Measurements from ENCODE around the gene LDAF1. TPM values are rescaled to one million over a fixed set of nuclear protein-coding genes. Genes with fewer than 3 reads are reported as not detected.
"Not testable (repeated sequence)": the region's sequence is repeated elsewhere in the genome, so short reads cannot be mapped to it uniquely, and the experiment has no call there.

LDAF1 gene
- total RNA-seq, 1 donor from 2014 or later: 46.6 TPM

GRCh38 chr16:21169249-21169981 lies 10.9 kb downstream of the LDAF1 start:
- H3K4me3 Mint-ChIP-seq (ENCODE audit: unreplicated experiment): no peak overlapping the region
- no peak for DNase-seq (ENCODE audit: low spot score)
- H3K36me3 Mint-ChIP-seq (ENCODE audit: low read depth): peaks cover 28% of the 10 kb centered on the region
- H3K9me3 Mint-ChIP-seq (ENCODE audit: low read depth): no peaks in the 10 kb centered on the region
- no peaks in the 10 kb centered on the region for H3K27me3 Mint-ChIP-seq (ENCODE audit: low read depth)
- H3K27ac Mint-ChIP-seq (ENCODE audit: unreplicated experiment): no peak overlapping the region
- no peak for TF ChIP-seq CTCF (IDR thresholded peaks at IDR 0.05)
- peaks cover 12% of the 10 kb centered on the region for H3K4me1 Mint-ChIP-seq (ENCODE audit: low read depth)

DNA sequence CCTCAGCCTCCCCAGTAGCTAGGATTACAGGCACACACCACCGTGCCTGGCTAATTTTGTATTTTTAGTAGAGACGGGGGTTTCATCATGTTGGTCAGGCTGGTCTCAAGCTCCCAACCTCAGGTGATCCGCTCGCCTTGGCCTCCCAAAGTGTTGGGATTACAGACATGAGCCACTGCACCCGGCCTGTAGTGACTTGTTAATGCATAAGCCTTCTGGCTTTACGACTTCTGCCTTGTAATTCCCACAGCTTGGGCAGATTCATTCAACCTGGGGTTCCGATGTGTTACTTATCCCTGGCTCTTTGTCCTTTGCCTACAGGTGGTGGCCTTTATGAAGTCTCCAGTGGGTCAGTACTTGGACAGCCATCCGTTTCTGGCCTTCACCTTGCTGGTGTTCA lies 11.6 kb downstream of the LDAF1 start:
- peaks cover 30% of the 10 kb centered on the region for H3K36me3 Mint-ChIP-seq (ENCODE audit: low read depth)
- H3K9me3 Mint-ChIP-seq (ENCODE audit: low read depth); H3K4me3 Mint-ChIP-seq (ENCODE audit: unreplicated experiment); DNase-seq (ENCODE audit: low spot score); H3K27ac Mint-ChIP-seq (ENCODE audit: unreplicated experiment); H3K27me3 Mint-ChIP-seq (ENCODE audit: low read depth): not testable (repeated sequence)
- peaks cover 12% of the 10 kb centered on the region for H3K4me1 Mint-ChIP-seq (ENCODE audit: low read depth)

DNA sequence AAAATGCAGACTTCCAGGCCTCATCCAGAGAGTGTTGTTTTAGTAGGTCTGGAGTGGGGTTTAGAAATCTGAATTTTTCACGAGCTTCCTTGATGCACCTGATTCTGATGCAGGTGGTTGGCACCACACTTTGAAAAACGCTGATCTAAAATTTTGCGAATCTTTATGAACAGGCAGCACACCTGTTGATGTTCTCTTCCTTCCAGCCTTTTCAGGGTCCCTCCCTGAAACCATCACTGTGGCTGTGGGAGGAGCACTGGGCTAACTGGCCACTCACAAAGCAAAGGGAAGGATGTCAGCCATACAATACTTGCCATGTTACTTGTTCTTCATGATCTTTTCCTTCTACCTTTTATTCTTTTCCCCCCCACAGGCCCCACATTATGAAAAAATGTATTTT lies 14.2 kb downstream of the LDAF1 start:
- DNase-seq (ENCODE audit: low spot score): no peak
- no peaks in the 10 kb centered on the region for H3K9me3 Mint-ChIP-seq (ENCODE audit: low read depth)
- no peak overlapping the region for H3K4me3 Mint-ChIP-seq (ENCODE audit: unreplicated experiment)
- H3K36me3 Mint-ChIP-seq (ENCODE audit: low read depth): peaks cover 29% of the 10 kb centered on the region
- no peak for TF ChIP-seq CTCF (IDR thresholded peaks at IDR 0.05)
- H3K27ac Mint-ChIP-seq (ENCODE audit: unreplicated experiment): no peak overlapping the region
- no peaks in the 10 kb centered on the region for H3K27me3 Mint-ChIP-seq (ENCODE audit: low read depth)
- H3K4me1 Mint-ChIP-seq (ENCODE audit: low read depth): peaks cover 8% of the 10 kb centered on the region

GRCh38 chr16:21175397-21175796 lies 16.9 kb downstream of the LDAF1 start:
- no peaks in the 10 kb centered on the region for H3K9me3 Mint-ChIP-seq (ENCODE audit: low read depth)
- H3K4me3 Mint-ChIP-seq (ENCODE audit: unreplicated experiment): no peak overlapping the region
- H3K27ac Mint-ChIP-seq (ENCODE audit: unreplicated experiment): no peak overlapping the region
- peaks cover 41% of the 10 kb centered on the region for H3K36me3 Mint-ChIP-seq (ENCODE audit: low read depth)
- DNase-seq (ENCODE audit: low spot score): no peak
- no peaks in the 10 kb centered on the region for H3K4me1 Mint-ChIP-seq (ENCODE audit: low read depth)
- TF ChIP-seq CTCF (IDR thresholded peaks at IDR 0.05): no peak
- no peaks in the 10 kb centered on the region for H3K27me3 Mint-ChIP-seq (ENCODE audit: low read depth)

DNA sequence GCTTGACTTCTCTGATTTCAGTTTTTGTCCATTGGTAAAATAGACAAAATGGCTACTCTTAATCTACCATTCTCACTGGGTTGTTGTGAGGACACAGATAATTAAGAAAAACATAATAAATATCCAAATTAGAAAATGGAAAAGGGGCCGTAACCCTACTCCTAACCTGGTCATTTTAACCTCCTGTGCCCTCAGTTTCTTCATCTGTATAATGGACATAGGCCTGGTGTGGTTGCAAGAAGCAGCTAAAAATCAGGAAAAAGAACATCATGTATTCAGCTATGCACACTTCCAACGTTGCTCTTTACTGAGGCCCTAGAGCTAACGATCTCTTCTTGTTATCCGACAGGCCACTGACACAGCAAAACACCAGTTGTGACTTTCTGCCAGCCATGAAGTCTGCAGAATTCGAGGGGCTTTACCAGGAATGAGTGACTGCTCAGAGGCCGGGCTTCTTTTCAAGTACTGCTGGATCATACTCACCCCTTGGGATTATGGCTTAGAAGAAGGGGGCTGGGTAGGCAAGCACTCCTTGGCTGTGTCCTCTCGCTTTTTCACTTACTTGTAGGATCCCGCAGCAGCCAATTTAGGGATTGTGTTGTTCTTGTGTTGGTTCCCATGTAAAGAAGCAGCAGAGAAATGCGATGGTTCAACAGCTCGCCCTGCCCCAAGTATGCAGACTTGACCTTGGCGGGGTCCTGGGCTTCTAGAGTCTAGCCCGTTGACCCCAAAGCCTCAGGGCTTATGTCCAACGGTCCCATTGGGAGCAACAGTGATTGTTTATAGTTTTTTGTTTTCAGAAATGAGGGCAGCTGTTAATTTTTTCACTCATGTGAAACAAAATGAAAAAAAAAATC lies 20.9 kb downstream of the LDAF1 start:
- Mint-ChIP-seq H3K36me3 (ENCODE audit: low read depth) (peaks cover 44% of the 10 kb centered on the region), H3K9me3 (ENCODE audit: low read depth) (no peaks in the 10 kb centered on the region), H3K27me3 (ENCODE audit: low read depth) (no peaks in the 10 kb centered on the region), H3K27ac (ENCODE audit: unreplicated experiment) (no peak overlapping the region), H3K4me3 (ENCODE audit: unreplicated experiment) (no peak overlapping the region), H3K4me1 (ENCODE audit: low read depth) (no peaks in the 10 kb centered on the region)
- no peak for DNase-seq (ENCODE audit: low spot score)
- TF ChIP-seq CTCF (IDR thresholded peaks at IDR 0.05): no peak

Data from chondrocyte (in vitro differentiated cells).